GM12878 (cell line): Measurements from ENCODE around the gene ANXA9. TPM values are rescaled to one million over a fixed set of nuclear protein-coding genes. Genes with fewer than 3 reads are reported as not detected.

Source experiments
- ATAC-seq: fragments of 200-7000 bp; cut with Tn5 transposase; 3 replicates; pipeline ENCODE4 v1.9.1; 2020; ENCODE audit warnings: mild to moderate bottlenecking, moderate library complexity
- BruUV-seq: library from RNA; stranded (reverse); fragments of 400-500 nt; replicated peaks from 2 replicates; lab custom pipeline; 2021; lab: Mats Ljungman, UMichigan
- CTCF ChIA-PET: fragments of 300-600 bp; sonication (Branson Sonifier 250); formaldehyde crosslinking; extraction: SDS; loops from one replicate; lab custom pipeline; 2021; ENCODE audit warnings: inconsistent platforms; lab: Yijun Ruan, JAX
- POLR2A ChIA-PET: fragments of 350-600 bp; formaldehyde crosslinking; extraction: SDS; loops from one replicate; lab custom pipeline; 2021; ENCODE audit warnings: inconsistent platforms; lab: Charles Lee
- RAD21 ChIA-PET: fragments of 300-600 bp; sonication (Branson Sonifier 250); formaldehyde crosslinking; loops from one replicate; lab custom pipeline; 2023; ENCODE audit warnings: antibody characterized with exemption; ENCODE audit not compliant: unreplicated experiment; lab: Charles Lee
- SMC1A ChIA-PET: fragments of 300-600 bp; sonication (Branson Sonifier 250); formaldehyde crosslinking; loops from one replicate; lab custom pipeline; 2023; ENCODE audit not compliant: unreplicated experiment, uncharacterized antibody; lab: Charles Lee
- DNase-seq: peaks from one replicate; pipeline ENCODE4 v3.0.0-alpha.2; 2011; ENCODE audit warnings: low read depth, low spot score
- FAIRE-seq: peaks from 3 replicates; lab custom pipeline; 2011; peaks lifted over from hg19 to GRCh38; lab: Jason Lieb, UNC
- H2AFZ ChIP-seq: 2 replicates; pipeline ENCODE4 v1.6.0; 2011; ENCODE audit warnings: low read depth, low read length, control low read depth; ENCODE audit not compliant: control insufficient read depth
- H3K27ac ChIP-seq: 2 replicates; pipeline ENCODE4 v1.5.1; 2011; ENCODE audit warnings: control low read depth; ENCODE audit not compliant: control insufficient read depth, insufficient read depth
- H3K27me3 ChIP-seq, 2 experiments: replicated peaks in 1 of 2; 2 replicates each; pipeline versions ENCODE4 v1.6.0 to v1.6.1; 2011; ENCODE audit warnings: low read length in 1 of 2; ENCODE audit not compliant: control insufficient read depth in 2 of 2, insufficient read depth in 2 of 2
- H3K36me3 ChIP-seq, 2 experiments: 2 replicates each; pipeline ENCODE4 v1.5.1; 2011; ENCODE audit warnings: low read length in 1 of 2; ENCODE audit not compliant: control insufficient read depth in 2 of 2, insufficient read depth in 2 of 2
- H3K4me1 ChIP-seq: 2 replicates; pipeline ENCODE4 v1.6.1; 2011; ENCODE audit warnings: mild to moderate bottlenecking, low read length, moderate library complexity, mixed read lengths; ENCODE audit not compliant: control insufficient read depth, insufficient read depth
- H3K4me2 ChIP-seq: 2 replicates; pipeline ENCODE4 v1.6.0; 2011; ENCODE audit warnings: control low read depth; ENCODE audit not compliant: control insufficient read depth, insufficient read depth
- H3K4me3 ChIP-seq: fragments of 200-600 bp; sonication (generic); 2 replicates; pipeline ENCODE4 v1.5.1; 2016
- H3K79me2 ChIP-seq: 2 replicates; pipeline ENCODE4 v1.6.0; 2011; ENCODE audit warnings: low read length; ENCODE audit not compliant: control insufficient read depth, insufficient read depth
- H3K9ac ChIP-seq: 2 replicates; pipeline ENCODE4 v1.8.0; 2011; ENCODE audit warnings: low read length, control low read depth, mixed read lengths; ENCODE audit not compliant: control insufficient read depth, insufficient read depth
- H3K9me3 ChIP-seq: replicated peaks from 3 replicates; pipeline ENCODE4 v1.5.1; 2011; ENCODE audit warnings: mild to moderate bottlenecking, low read length; ENCODE audit not compliant: control insufficient read depth, insufficient read depth
- H4K20me1 ChIP-seq: 2 replicates; pipeline ENCODE4 v1.6.0; 2011; ENCODE audit not compliant: control insufficient read depth, insufficient read depth
- BCL3 ChIP-seq: IDR thresholded peaks from 2 replicates; pipeline ENCODE4 v1.6.1; 2011; ENCODE audit warnings: borderline replicate concordance, low read depth, mild to moderate bottlenecking, moderate library complexity, low read length; ENCODE audit not compliant: insufficient read depth, poor library complexity, severe bottlenecking
- CBX3 ChIP-seq: fragments of 200-600 bp; sonication (generic); IDR thresholded peaks from 2 replicates; pipeline ENCODE4 v1.6.1; 2016; ENCODE audit warnings: low read depth, borderline replicate concordance
- HDAC6 ChIP-seq: fragments of 200-600 bp; sonication (generic); IDR thresholded peaks from one replicate; pipeline ENCODE4 v1.8.0; 2017; ENCODE audit warnings: antibody characterized with exemption; ENCODE audit not compliant: unreplicated experiment
- HDGF ChIP-seq: fragments of 450-650 bp; IDR thresholded peaks from 2 replicates; pipeline ENCODE4 v1.6.1; 2016; ENCODE audit warnings: antibody characterized with exemption
- IRF4 ChIP-seq: IDR thresholded peaks from 2 replicates; pipeline ENCODE4 v1.6.1; 2011; ENCODE audit warnings: low read depth, low read length
- JUND ChIP-seq: IDR thresholded peaks from 2 replicates; pipeline ENCODE4 v1.6.1; 2012; ENCODE audit warnings: low read depth, mild to moderate bottlenecking, low read length, improper control_type of control experiment, moderate library complexity
- MEF2A ChIP-seq: IDR thresholded peaks from 2 replicates; pipeline ENCODE4 v1.6.1; 2011; ENCODE audit warnings: low read depth, mild to moderate bottlenecking, low read length, moderate library complexity; ENCODE audit not compliant: insufficient read depth
- POLR2AphosphoS2 ChIP-seq: IDR thresholded peaks from 2 replicates; pipeline ENCODE4 v1.6.1; 2011; ENCODE audit warnings: low read depth, mild to moderate bottlenecking, low read length, improper control_type of control experiment, moderate library complexity
- SMAD5 ChIP-seq: IDR thresholded peaks from 2 replicates; pipeline ENCODE4 v1.6.1; 2016; ENCODE audit warnings: antibody characterized with exemption, low read depth
- WGBS: methylation state at CpG from one replicate; pipeline ENCODE4 v1.1.6; 2016; ENCODE audit warnings: low lambda C conversion rate; ENCODE audit not compliant: insufficient replicate concordance, insufficient coverage; ENCODE audit errors: missing lambda C conversion rate; 5-methylcytosine and 5-hydroxymethylcytosine counted together
- in situ Hi-C: fragments of 300-500 bp; cut with MboI; formaldehyde crosslinking; loops from 9 replicates; pipeline ENCODE4 v1.14.3; 2018; ENCODE audit warnings: mixed read lengths
- intact Hi-C: fragments of 100-400 bp; cut with micrococcal nuclease; formaldehyde crosslinking; loops from one replicate; pipeline ENCODE4 v1.14.2; 2022; ENCODE audit not compliant: unreplicated experiment
- polyA plus RNA-seq, 11 experiments: library from polyadenylated mRNA; depleted of rRNA in 4 of 11; unstranded in 6 of 11; stranded (reverse) in 5 of 11; fragments of >200 nt; fragmentation: Nextera tagmentation in 4 of 11; fragmentation: Illumina TruSeq in 1 of 11; extraction: Ambion mirVana in 4 of 11; extraction: Trizol in 1 of 11; gene quantifications; 1 replicate in 1 of 11; 2 replicates in 10 of 11; pipeline versions ENCODE4 v1.2.1 to v1.2.3, GENCODE V29; 2011 to 2016; ENCODE audit warnings: inconsistent platforms in 2 of 11, missing spikeins in 2 of 11, low read depth in 1 of 11
- total RNA-seq, 4 experiments: library from RNA; depleted of rRNA in 3 of 4; stranded (reverse); fragments of >200 nt in 3 of 4; fragmentation: Illumina TruSeq in 1 of 4; extraction: Trizol in 1 of 4; gene quantifications; 2 replicates each; pipeline versions ENCODE4 v1.2.1 to v1.2.3, GENCODE V29; 2013 to 2021

Gene ANXA9
- total and polyA plus RNA-seq, 10 of the 15 experiments (the other 5 are each of a cell fraction or from before 2014, with no cell fraction given): 0.04 to 0.43 (median 0.18) TPM; not detected in 4

- Histone ChIP-seq H3K4me2 (no peak within 1 kb of the TSS), H4K20me1 (no peaks in the 10 kb centered on the region), H3K27ac (no peak within 1 kb of the TSS), H3K4me1 (no peaks in the 10 kb centered on the region), H3K9me3 (no peaks in the 10 kb centered on the region), H3K79me2 (no peaks in the 10 kb centered on the region), H3K36me3 (peaks cover 2% of the 10 kb centered on the region in 2 experiments; a peak in 2 of 4 replicates), H3K4me3 (no peak within 1 kb of the TSS), H3K27me3 (no peaks in the 10 kb centered on the region), H3K9ac (no peak within 1 kb of the TSS), H2AFZ (no peak within 1 kb of the TSS)
- intact Hi-C loops (no loop called here), in situ Hi-C loops (no loop called here)
- SMC1A ChIA-PET: no interaction called here
- no peak for FAIRE-seq
- DNase-seq: no peak
- CTCF ChIA-PET: interaction anchor here (2.2 kb wide), 1 partner anchor 11 kb away, joined by 11 read pairs; no protein-coding TSS in a partner anchor
- POLR2A ChIA-PET: no interaction called here
- WGBS: 43% methylated on average over 2 of the region's 2 CpGs
- TF ChIP-seq SMAD5 (no peak), BCL3 (no peak), MEF2A (no peak), HDGF (no peak), IRF4 (no peak), JUND (no peak), POLR2AphosphoS2 (no peak), CBX3 (no peak), HDAC6 (no peak)
- RAD21 ChIA-PET: no interaction called here
- no TSS peak for BruUV-seq
- ATAC-seq: no peak
Measured at GRCh38 chr1:151036356-151036755, 54.3 kb downstream of the ANXA9 start, which contains the start of gene BNIPL. TSS of gene BNIPL (plus strand) at chr1:151036586. CDS start at chr1:151036726, 140 bp downstream.
